Prostate gland (tissue), 2 donors: Measurements from ENCODE around the gene HCN1.

Experiments
- CTCF ChIP-seq, 4 experiments: fragments of 200-600 bp in 2 of 4; fragments of 450-650 bp in 2 of 4; sonication (generic) in 2 of 4; IDR thresholded peaks; 1 replicate in 3 of 4; 2 replicates in 1 of 4; pipeline ENCODE4 v1.5.1; 2016 to 2019; ENCODE audit warnings: antibody characterized with exemption in 4 of 4, mild to moderate bottlenecking in 2 of 4, moderate library complexity in 2 of 4
- POLR2A ChIP-seq: fragments of 450-650 bp; IDR thresholded peaks from one replicate; pipeline ENCODE4 v1.6.1; 2016; ENCODE audit warnings: antibody characterized with exemption, mild to moderate bottlenecking
- POLR2AphosphoS5 ChIP-seq: sonication (generic); formaldehyde crosslinking; IDR thresholded peaks from one replicate; pipeline ENCODE4 v1.6.1; 2017; ENCODE audit warnings: antibody characterized with exemption

GRCh38 chr5:45225571-45226031 is 470.6 kb downstream of the HCN1 start:
- TF ChIP-seq CTCF (IDR thresholded peaks at IDR 0.05) (no peak), POLR2AphosphoS5 (no peak), POLR2A (no peak)
